HCT116 (cell line): ENCODE data around the gene CCL20. TPM values are rescaled to one million over a fixed set of nuclear protein-coding genes. Genes with fewer than 3 reads are reported as not detected.

Experiments
- ATAC-seq: fragments of 200-7000 bp; cut with Tn5 transposase; 2 replicates; pipeline ENCODE4 v1.9.1; 2020; ENCODE audit warnings: mild to moderate bottlenecking, moderate library complexity
- BruUV-seq: library from RNA; stranded (reverse); fragments of 400-500 nt; replicated peaks from 2 replicates; lab custom pipeline; 2021; lab: Mats Ljungman, UMichigan
- CTCF ChIA-PET: fragments of 300-600 bp; sonication (Branson Sonifier 250); formaldehyde crosslinking; loops from one replicate; lab custom pipeline; 2021; ENCODE audit warnings: antibody characterized with exemption; lab: Charles Lee
- POLR2A ChIA-PET: fragments of 300-600, 350-600 bp; sonication (Branson Sonifier 250); formaldehyde crosslinking; loops from one replicate; lab custom pipeline; 2021; ENCODE audit warnings: antibody characterized with exemption; lab: Charles Lee
- RAD21 ChIA-PET, 2 experiments: fragments of 300-600 bp; sonication (Branson Sonifier 250); formaldehyde crosslinking; loops; one replicate each; lab custom pipeline; 2023; ENCODE audit warnings: low total read pairs in 2 of 2; ENCODE audit not compliant: uncharacterized antibody in 2 of 2, unreplicated experiment in 2 of 2, low non-redundant PET in 1 of 2; lab: Charles Lee
- DNase-seq: peaks from one replicate; pipeline ENCODE4 v3.0.0-alpha.2; 2010; ENCODE audit warnings: low read depth, low spot score
- H2AFZ ChIP-seq: fragments of 200-600 bp; shearing (Covaris generic), sonication (generic); 2 replicates; pipeline ENCODE4 v1.6.1; 2017; ENCODE audit warnings: low read depth, mixed run types, mixed read lengths, antibody characterized with exemption, low read length; ENCODE audit not compliant: poor library complexity, severe bottlenecking
- H3K27ac ChIP-seq: 2 replicates; pipeline ENCODE4 v1.5.1; 2012; ENCODE audit warnings: low read depth, low read length
- H3K27me3 ChIP-seq: fragments of 200-600 bp; sonication (generic); 2 replicates; pipeline ENCODE4 v1.6.1; 2016; ENCODE audit warnings: mixed run types, low read length, mixed read lengths; ENCODE audit not compliant: insufficient read depth
- H3K36me3 ChIP-seq, 2 experiments: fragments of 200-500 bp in 1 of 2; fragments of 200-600 bp in 1 of 2; sonication (Bioruptor generic) in 1 of 2; sonication (generic) in 1 of 2; 2 replicates each; pipeline versions ENCODE4 v1.5.1 to v1.6.1; 2014 to 2016; ENCODE audit warnings: low read length in 2 of 2, inconsistent platforms in 1 of 2, mixed read lengths in 1 of 2, mixed run types in 1 of 2; ENCODE audit not compliant: insufficient read depth in 2 of 2, control insufficient read depth in 1 of 2
- H3K4me1 ChIP-seq, 2 experiments: fragments of 200-600 bp in 1 of 2; sonication (generic) in 1 of 2; 2 replicates each; pipeline versions ENCODE4 v1.5.1 to v1.6.1; 2012 to 2017; ENCODE audit warnings: low read length in 2 of 2, inconsistent platforms in 1 of 2, mild to moderate bottlenecking in 1 of 2, mixed read lengths in 1 of 2, mixed run types in 1 of 2, moderate library complexity in 1 of 2; ENCODE audit not compliant: insufficient read depth in 2 of 2, control insufficient read depth in 1 of 2
- H3K4me2 ChIP-seq: fragments of 200-600 bp; sonication (generic); 2 replicates; pipeline ENCODE4 v1.6.1; 2017; ENCODE audit warnings: mixed run types, low read length, mixed read lengths
- H3K4me3 ChIP-seq, 2 experiments: fragments of 200-600 bp in 1 of 2; sonication (generic) in 1 of 2; replicated peaks in 1 of 2; 2 replicates each; pipeline ENCODE4 v1.5.1; 2011 to 2016; ENCODE audit warnings: low read length in 2 of 2, control low read depth in 1 of 2, low read depth in 1 of 2, mild to moderate bottlenecking in 1 of 2, mixed read lengths in 1 of 2, mixed run types in 1 of 2
- H3K79me2 ChIP-seq: fragments of 200-600 bp; sonication (generic); 2 replicates; pipeline ENCODE4 v1.6.1; 2017; ENCODE audit warnings: mild to moderate bottlenecking, mixed run types, low read length, moderate library complexity, mixed read lengths; ENCODE audit not compliant: insufficient read depth
- H3K9ac ChIP-seq: fragments of 200-600 bp; sonication (generic); 2 replicates; pipeline ENCODE4 v1.6.1; 2016; ENCODE audit warnings: low read length, mixed read lengths
- H3K9me2 ChIP-seq: fragments of 200-600 bp; sonication (generic), shearing (Covaris generic); 2 replicates; pipeline ENCODE4 v1.6.1; 2017; ENCODE audit warnings: mixed run types, mild to moderate bottlenecking, moderate library complexity; ENCODE audit not compliant: insufficient read depth
- H3K9me3 ChIP-seq, 2 experiments: fragments of 200-500 bp in 1 of 2; fragments of 200-600 bp in 1 of 2; sonication (Bioruptor generic) in 1 of 2; sonication (generic) in 1 of 2; 2 replicates each; pipeline ENCODE4 v1.6.1; 2014 to 2017; ENCODE audit warnings: low read length in 2 of 2, mixed read lengths in 2 of 2, inconsistent platforms in 1 of 2, low read depth in 1 of 2, mild to moderate bottlenecking in 1 of 2, mixed run types in 1 of 2, moderate library complexity in 1 of 2; ENCODE audit not compliant: control insufficient read depth in 1 of 2, insufficient read depth in 1 of 2
- H4K20me1 ChIP-seq: fragments of 200-600 bp; sonication (generic), shearing (Covaris generic); 2 replicates; pipeline ENCODE4 v1.6.1; 2017; ENCODE audit warnings: mixed run types, mild to moderate bottlenecking, moderate library complexity; ENCODE audit not compliant: insufficient read depth
- ATF3 ChIP-seq: IDR thresholded peaks from 2 replicates; pipeline ENCODE4 v1.6.1; 2012
- CBX3 ChIP-seq: IDR thresholded peaks from 2 replicates; pipeline ENCODE4 v1.6.1; 2012; ENCODE audit warnings: low read depth
- EGR1 ChIP-seq: IDR thresholded peaks from 2 replicates; pipeline ENCODE4 v1.6.1; 2012; ENCODE audit warnings: low read depth
- EZH2 ChIP-seq: fragments of 200-600 bp; sonication (generic); IDR thresholded peaks from 2 replicates; pipeline ENCODE4 v1.6.1; 2017; ENCODE audit warnings: antibody characterized with exemption, mixed run types
- FOSL1 ChIP-seq: IDR thresholded peaks from 2 replicates; pipeline ENCODE4 v1.6.1; 2012; ENCODE audit warnings: low read depth
- POLR2AphosphoS5 ChIP-seq: IDR thresholded peaks from 2 replicates; pipeline ENCODE4 v1.6.1; 2011; ENCODE audit warnings: mild to moderate bottlenecking, low read depth, low read length, moderate library complexity
- REST ChIP-seq: IDR thresholded peaks from 2 replicates; pipeline ENCODE4 v1.6.1; 2012; ENCODE audit warnings: low read depth
- SIN3A ChIP-seq: IDR thresholded peaks from 2 replicates; pipeline ENCODE4 v1.6.1; 2012; ENCODE audit warnings: low read depth
- SRF ChIP-seq: IDR thresholded peaks from 2 replicates; pipeline ENCODE4 v1.6.1; 2012; ENCODE audit warnings: low read depth
- YY1 ChIP-seq: IDR thresholded peaks from 2 replicates; pipeline ENCODE4 v1.6.1; 2011; ENCODE audit warnings: low read length, low read depth, moderate library complexity, mild to moderate bottlenecking; ENCODE audit not compliant: insufficient replicate concordance; ENCODE audit errors: extremely low read depth
- ZBTB33 ChIP-seq: IDR thresholded peaks from 2 replicates; pipeline ENCODE4 v1.6.1; 2011; ENCODE audit warnings: mild to moderate bottlenecking, low read length, moderate library complexity; ENCODE audit not compliant: insufficient replicate concordance; ENCODE audit errors: extremely low read depth
- ZFX ChIP-seq: fragments of 450-650 bp; IDR thresholded peaks from 2 replicates; pipeline ENCODE4 v1.6.1; 2017
- intact Hi-C: fragments of 100-400 bp; cut with micrococcal nuclease; formaldehyde crosslinking; loops from 2 replicates; pipeline ENCODE4 v1.10.0; 2022
- total RNA-seq: library from RNA; stranded (reverse); gene quantifications from one replicate; pipeline ENCODE4 v1.2.1, GENCODE V29; 2021; ENCODE audit not compliant: unreplicated experiment

Gene CCL20
- total RNA-seq, 1 experiment from 2014 or later: 0.30 TPM

GRCh38 chr2:227782804-227783203 lies 30.8 kb upstream of the CCL20 start:
- RAD21 ChIA-PET: no interaction called here
- no peaks in the 10 kb centered on the region for H3K79me2 ChIP-seq
- no peak overlapping the region for H3K27ac ChIP-seq
- H3K4me2 ChIP-seq: no peak overlapping the region
- H3K36me3 ChIP-seq: no peaks in the 10 kb centered on the region
- no peaks in the 10 kb centered on the region for H3K4me1 ChIP-seq
- H3K9me2 ChIP-seq: no peaks in the 10 kb centered on the region
- H2AFZ ChIP-seq: no peak overlapping the region
- no peak overlapping the region for H3K4me3 ChIP-seq
- CTCF ChIA-PET: interaction anchor here (1.8 kb wide), 1 partner anchor 9 kb away, joined by 7 read pairs; no protein-coding TSS in a partner anchor
- no peak for DNase-seq
- TF ChIP-seq EGR1 (no peak), SIN3A (no peak), FOSL1 (no peak), ATF3 (no peak), POLR2AphosphoS5 (no peak), SRF (no peak), YY1 (no peak), ZFX (no peak), EZH2 (no peak), CBX3 (no peak), REST (no peak), ZBTB33 (no peak)
- TF ChIP-seq, all 23 proteins: peak for 0
- Histone ChIP-seq H4K20me1 (no peaks in the 10 kb centered on the region), H3K9me3 (no peaks in the 10 kb centered on the region), H3K9ac (no peak overlapping the region), H3K27me3 (no peaks in the 10 kb centered on the region)
- POLR2A ChIA-PET: no interaction called here
- BruUV-seq: no TSS peak
- intact Hi-C loops: no loop called here
- ATAC-seq: no peak
